ENCODE measurements around the gene USH2A.

The USH2A gene

DNA sequence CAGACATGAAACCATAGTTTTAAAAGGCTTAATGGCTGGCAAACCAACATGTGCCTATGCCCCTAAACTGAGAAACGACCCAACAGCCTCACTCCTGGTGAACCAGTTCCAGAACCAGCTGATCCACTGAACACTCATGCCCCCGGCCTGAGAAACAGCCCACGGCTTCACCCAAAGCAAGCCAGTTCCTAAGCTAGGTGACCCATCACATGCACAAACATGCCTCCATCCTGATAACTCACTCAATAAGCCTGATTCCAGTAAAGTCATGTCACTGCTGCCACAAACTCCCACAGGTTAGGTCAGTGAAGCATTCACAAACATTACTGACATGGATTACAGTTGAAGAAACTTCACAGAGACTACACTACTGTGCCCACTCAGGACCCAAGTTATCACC lies 161.6 kb downstream of the USH2A start:
- H3K4me3 ChIP-seq, result no peak overlapping the region
- DNase-seq (ENCODE audit: low spot score), result no peak
- no peak overlapping the region for H3K27ac ChIP-seq
- TF ChIP-seq, protein P1, sequence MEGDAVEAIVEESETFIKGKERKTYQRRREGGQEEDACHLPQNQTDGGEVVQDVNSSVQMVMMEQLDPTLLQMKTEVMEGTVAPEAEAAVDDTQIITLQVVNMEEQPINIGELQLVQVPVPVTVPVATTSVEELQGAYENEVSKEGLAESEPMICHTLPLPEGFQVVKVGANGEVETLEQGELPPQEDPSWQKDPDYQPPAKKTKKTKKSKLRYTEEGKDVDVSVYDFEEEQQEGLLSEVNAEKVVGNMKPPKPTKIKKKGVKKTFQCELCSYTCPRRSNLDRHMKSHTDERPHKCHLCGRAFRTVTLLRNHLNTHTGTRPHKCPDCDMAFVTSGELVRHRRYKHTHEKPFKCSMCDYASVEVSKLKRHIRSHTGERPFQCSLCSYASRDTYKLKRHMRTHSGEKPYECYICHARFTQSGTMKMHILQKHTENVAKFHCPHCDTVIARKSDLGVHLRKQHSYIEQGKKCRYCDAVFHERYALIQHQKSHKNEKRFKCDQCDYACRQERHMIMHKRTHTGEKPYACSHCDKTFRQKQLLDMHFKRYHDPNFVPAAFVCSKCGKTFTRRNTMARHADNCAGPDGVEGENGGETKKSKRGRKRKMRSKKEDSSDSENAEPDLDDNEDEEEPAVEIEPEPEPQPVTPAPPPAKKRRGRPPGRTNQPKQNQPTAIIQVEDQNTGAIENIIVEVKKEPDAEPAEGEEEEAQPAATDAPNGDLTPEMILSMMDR (IDR thresholded peaks at IDR 0.05), result no peak

DNA sequence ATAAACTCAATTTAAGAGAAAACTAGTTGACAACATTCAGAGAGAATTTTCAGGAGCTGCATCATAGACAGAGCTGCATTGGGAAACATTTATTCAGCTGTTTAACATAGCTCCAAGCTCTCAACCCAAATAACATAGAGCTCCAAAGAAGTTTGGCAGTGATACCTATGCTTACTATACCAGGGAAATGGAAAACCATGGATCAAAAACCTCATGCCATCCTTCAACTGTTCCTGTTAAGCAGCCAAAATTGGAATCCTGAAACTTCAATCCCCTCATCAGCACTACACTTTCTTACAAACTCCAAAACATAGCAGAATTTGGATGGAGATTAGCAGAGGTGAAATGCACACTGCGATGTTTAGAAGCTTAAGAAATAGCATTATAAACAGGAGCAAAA lies 164.4 kb downstream of the USH2A start:
- TF ChIP-seq, protein P1 (IDR thresholded peaks at IDR 0.05), result no peak
- H3K27ac ChIP-seq, result no peak overlapping the region
- DNase-seq (ENCODE audit: low spot score), result no peak
- H3K4me3 ChIP-seq, result no peak overlapping the region

DNA sequence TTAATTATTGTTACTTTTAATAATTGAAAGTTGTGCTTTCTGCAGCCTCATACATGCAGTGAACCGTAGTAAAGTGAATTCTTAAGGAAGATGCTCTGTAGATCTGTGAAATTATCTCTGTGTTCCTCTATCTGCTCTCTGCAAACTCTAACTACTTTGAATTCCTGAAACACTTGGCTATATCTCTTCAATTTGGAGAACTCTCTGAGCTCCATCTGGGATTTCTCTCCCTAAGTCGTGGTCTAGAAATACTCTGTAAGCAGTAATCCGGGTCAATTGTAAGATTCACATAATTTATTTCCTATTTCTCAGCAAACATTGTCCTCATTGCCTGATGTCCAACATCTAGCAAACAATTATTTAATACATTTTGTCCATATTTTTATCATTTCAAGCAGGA lies 164.9 kb downstream of the USH2A start:
- TF ChIP-seq, protein P1 (IDR thresholded peaks at IDR 0.05), result no peak
- H3K4me3 ChIP-seq, result no peak overlapping the region
- no peak overlapping the region for H3K27ac ChIP-seq
- DNase-seq (ENCODE audit: low spot score), result no peak

DNA sequence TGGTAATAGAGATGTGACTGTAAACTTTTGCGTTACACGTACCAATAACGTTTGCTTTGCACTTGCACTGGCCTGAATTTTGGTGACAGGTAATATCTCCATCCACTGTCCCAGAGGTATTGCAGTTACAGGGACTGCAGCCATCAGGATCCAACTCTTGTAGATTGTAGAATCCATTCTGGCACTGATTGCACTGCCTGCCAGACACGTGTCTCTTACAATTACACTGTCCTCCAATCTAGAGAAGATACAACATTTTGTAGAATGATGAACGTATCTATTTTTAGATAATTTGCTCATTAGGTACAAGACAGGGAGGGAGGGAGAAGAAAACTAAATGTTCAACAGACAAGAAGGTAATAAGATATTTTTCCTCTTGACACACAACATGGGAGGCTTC lies 172.4 kb downstream of the USH2A start:
- no peak overlapping the region for H3K27ac ChIP-seq
- H3K4me3 ChIP-seq, result no peak overlapping the region
- TF ChIP-seq, protein P1 (IDR thresholded peaks at IDR 0.05), result no peak
- DNase-seq (ENCODE audit: low spot score), result no peak

DNA sequence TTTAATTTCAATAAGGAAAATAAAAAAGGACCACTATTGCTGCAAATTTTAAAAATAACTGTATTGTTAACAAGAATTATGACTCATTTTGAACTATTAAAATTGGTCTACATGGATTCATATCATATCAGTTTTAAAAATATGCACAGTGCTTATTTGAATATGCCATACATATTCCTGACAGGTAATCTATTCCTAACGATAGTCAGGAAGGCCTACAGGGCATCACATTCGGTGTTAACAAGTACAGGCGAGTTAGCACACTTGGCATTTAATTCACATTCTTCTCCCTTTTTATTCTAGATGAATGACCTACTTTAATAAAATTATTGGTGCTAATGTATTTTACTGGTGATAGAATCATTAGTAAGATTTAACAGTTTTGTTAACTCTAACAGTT lies 174.6 kb downstream of the USH2A start:
- DNase-seq (ENCODE audit: low spot score), result no peak
- TF ChIP-seq, protein P1 (IDR thresholded peaks at IDR 0.05), result no peak
- Histone ChIP-seq H3K4me3 (no peak overlapping the region), H3K27ac (no peak overlapping the region)

DNA sequence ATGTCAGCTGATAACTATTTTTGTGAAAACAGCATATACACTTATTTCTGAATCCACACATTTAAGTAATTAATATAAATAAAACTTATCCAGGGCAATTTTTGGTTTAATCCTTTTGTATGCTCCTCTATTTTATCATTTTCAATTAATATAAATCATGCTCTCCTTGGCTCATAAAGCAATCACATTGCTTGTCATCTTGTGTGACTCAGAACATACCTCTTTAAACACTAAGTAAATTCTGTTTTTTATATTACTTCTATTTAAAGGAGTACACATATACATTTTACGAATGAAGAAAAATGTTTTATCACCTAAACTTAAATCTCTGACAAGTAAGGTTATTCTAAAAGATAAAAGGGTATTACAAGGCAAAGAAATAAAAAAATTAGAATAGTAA lies 175.3 kb downstream of the USH2A start:
- H3K27ac ChIP-seq, result no peak overlapping the region
- H3K4me3 ChIP-seq, result no peak overlapping the region
- DNase-seq (ENCODE audit: low spot score), result no peak
- TF ChIP-seq, protein P1 (IDR thresholded peaks at IDR 0.05), result no peak

DNA sequence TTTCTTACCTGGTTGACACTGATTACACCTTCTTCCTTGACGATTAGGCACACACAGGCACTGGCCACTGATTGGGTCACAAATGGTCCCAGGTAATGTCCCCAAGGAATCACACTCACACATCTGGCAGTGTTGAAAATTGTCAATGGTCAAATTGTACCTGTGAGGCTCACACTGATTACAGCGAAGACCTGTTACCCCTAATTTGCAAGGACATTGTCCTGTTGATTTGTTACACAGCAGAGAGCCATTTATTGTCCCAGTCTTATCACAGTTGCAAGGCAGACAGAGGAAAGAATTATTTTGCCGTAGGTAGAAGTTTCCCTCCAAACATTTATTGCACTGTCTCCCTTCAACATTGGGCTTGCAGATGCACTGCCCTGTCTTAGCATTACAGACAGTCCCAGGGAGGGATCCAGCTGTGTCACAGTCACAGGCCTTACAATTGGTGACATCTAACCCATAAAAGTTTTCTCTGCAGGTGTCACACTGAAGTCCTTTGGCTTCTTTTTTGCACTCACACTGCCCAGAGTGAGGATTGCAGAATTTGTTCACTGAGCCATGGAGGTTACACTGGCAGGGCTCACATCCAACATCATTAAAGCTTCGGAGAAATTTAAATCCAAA lies 176.6 kb downstream of the USH2A start:
- no peak overlapping the region for H3K4me3 ChIP-seq
- TF ChIP-seq, protein P1 (IDR thresholded peaks at IDR 0.05), result no peak
- DNase-seq (ENCODE audit: low spot score), result no peak
- H3K27ac ChIP-seq, result no peak overlapping the region

Data from coronary artery (tissue), 2 donors.